ENCODE data around the gene PDZRN3. TPM values are rescaled to one million over a fixed set of nuclear protein-coding genes. Genes with fewer than 3 reads are reported as not detected.

The PDZRN3 gene
- total and polyA plus RNA-seq, 12 donors, result 17.7 to 143 (median 74.6) TPM

- H3K27ac ChIP-seq, result peak overlapping the region in 6 of 10 donors; percentile 0 to 73 (median 27)
- H3K36me3 ChIP-seq, result no peaks in the 10 kb centered on the region
- H3K4me1 ChIP-seq, result peaks cover 0 to 15% (median 0%) of the 10 kb centered on the region in 9 donors
- H3K9me3 ChIP-seq, result peaks cover 0 to 13% (median 0%) of the 10 kb centered on the region in 11 donors
- H3K4me3 ChIP-seq, result no peak overlapping the region
- ATAC-seq (peak in 5 of 8 donors; percentile 20 to 50 (median 34)), DNase-seq (no peak)
- intact Hi-C loops (cut with DNase I), result loop anchor here in 1 of 10 donors (10.0 kb wide), 1 partner anchor 153 kb away; no protein-coding TSS in a partner anchor
- no peaks in the 10 kb centered on the region for H3K27me3 ChIP-seq
- no peak for TF ChIP-seq CTCF (IDR thresholded peaks at IDR 0.05)
- 63 to 68% methylated on average over 3 of the region's 3 CpGs for WGBS, 2 donors
Observed at GRCh38 chr3:73341272-73341935, 283.3 kb downstream of the PDZRN3 start.

GRCh38 chr3:73332558-73332957 is 292.2 kb downstream of the PDZRN3 start:
- TF ChIP-seq CTCF (IDR thresholded peaks at IDR 0.05), result no peak
- no peak overlapping the region for H3K4me3 ChIP-seq
- WGBS, 2 donors, result 83 to 84% methylated on average over 3 of the region's 3 CpGs
- H3K36me3 ChIP-seq, result no peaks in the 10 kb centered on the region
- no peaks in the 10 kb centered on the region for H3K27me3 ChIP-seq
- H3K9me3 ChIP-seq, result peaks cover 0 to 2% (median 0%) of the 10 kb centered on the region in 11 donors
- H3K4me1 ChIP-seq, result no peaks in the 10 kb centered on the region
- H3K27ac ChIP-seq, result no peak overlapping the region
- no peak for DNase-seq
- intact Hi-C loops (cut with DNase I), result no loop called here
- ATAC-seq, result no peak
